Raji (cell line): ENCODE data around the gene ECE1.

Experiments used
- POLR2A ChIP-seq: IDR thresholded peaks from 2 replicates; pipeline ENCODE4 v1.6.1; 2011; ENCODE audit warnings: low read depth, low read length, control low read depth; ENCODE audit not compliant: insufficient read depth

The ECE1 gene

DNA sequence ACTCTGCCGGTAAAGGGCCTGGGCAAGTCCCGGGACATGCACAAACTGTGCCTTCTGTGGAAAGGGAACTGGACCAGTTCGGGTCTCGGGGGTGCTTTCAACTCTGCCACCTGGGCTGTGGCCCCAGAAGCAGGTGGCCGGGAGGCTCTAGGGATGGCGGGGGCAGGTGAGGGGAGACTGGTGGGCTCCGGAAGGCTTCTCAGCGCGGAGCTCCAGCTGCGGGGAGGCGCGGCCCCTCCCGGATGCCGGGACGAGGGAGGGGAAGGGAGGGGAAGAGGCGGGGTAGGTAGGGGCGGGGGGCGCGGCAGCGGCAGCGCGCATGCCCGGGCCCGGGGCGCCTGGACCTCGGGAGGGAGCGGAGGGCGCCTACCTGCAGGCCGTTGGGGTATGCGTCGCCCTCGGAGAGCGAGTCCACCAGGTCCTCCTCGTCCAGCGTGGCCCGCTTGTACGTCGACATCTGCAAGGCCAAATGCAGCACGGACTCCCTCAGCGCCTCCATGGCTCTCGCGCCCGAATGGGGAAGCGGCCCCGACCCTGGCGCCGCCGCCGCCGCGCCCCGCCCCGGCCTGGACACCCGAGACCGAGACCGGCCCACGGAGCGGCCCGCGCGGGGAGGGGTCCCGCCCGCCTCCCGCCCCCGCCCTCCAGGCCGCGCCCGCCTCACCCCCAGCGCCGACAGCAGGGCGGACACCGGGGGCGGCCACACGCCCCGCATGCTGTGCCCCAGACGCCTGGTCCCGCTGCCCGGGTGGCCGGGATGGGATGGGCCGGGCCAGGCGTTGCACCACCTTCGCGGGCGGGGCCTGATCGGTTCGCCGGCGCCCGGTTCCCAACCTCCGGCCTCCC, at the start of gene ECE1:
ECE1 (minus strand) TSS at position 764 of the 846 bp plus-strand sequence; CDS start at position 715, 49 bp downstream.
- peak; percentile 33; the same call in 1 of the 2 replicates for TF ChIP-seq POLR2A

DNA sequence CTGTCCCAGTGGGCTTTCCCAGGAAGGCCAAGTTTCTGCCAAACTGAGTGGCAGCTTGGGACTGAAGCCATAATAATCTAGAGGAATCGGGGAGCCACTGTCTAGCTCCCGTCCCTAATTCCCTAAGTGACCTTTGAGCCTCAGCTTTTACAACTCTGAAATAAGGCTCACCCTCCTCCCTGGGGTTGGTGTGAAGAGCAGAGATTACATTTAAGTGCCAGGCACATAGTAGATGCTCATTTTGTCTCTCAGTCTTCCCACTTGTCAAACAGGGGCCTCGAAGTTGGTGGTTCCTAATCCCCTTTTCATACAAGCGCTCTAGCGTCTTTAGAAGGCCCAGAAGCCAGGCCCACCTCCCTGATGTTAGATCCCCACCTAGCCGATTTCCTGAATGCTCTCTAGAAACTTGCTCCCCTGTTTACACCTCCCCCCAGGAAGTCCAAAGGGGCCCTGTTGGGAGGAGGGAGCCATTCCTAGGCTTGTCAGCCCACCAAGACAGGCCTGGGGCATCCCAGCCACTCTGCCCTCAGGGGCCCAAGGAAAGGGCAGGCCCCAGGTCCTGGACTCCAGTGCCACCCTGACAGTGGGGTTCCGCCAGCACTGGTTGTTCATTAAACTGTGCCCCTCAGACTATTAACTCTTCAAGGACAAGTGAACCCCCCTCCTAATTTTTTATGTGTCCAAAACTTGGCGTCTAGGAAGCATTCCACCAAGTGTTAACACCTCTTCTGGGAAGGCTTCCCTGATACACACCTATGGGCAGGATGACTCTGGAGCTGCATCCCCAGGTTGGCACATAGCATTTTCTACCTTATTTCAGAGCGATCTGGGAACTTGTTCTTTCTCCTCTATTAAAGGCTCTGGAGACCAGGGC, 49.3 kb upstream of the ECE1 start:
- no peak for TF ChIP-seq POLR2A

- no peak for TF ChIP-seq POLR2A
Observed at GRCh38 chr1:21338573-21339355, 48.5 kb upstream of the ECE1 start.

GRCh38 chr1:21337928-21338572, 47.8 kb upstream of the ECE1 start:
- no peak for TF ChIP-seq POLR2A

GRCh38 chr1:21337454-21337927, 47.2 kb upstream of the ECE1 start:
- no peak for TF ChIP-seq POLR2A

DNA sequence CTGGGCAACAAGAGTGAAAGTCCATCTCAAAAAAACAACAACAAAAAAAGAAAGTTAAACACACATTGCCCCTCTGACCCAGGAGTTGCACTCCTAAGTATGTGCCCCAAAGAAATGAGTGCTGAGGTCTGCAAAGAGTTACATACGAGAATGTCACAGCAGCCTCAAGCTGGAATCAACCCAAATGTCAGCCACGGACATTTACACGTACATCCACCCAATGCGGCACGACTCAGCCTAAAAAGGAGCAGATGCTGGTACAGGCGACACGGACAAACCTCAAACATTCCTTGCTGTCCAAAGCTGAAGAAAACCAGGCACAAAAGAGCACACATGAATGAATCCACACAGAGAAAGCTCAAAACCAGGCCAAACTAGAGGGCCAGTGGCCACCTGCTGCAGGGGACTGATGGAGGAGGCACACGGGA, 46.8 kb upstream of the ECE1 start:
- no peak for TF ChIP-seq POLR2A

- TF ChIP-seq POLR2A: no peak
Observed at GRCh38 chr1:21335750-21336224, 45.5 kb upstream of the ECE1 start.

DNA sequence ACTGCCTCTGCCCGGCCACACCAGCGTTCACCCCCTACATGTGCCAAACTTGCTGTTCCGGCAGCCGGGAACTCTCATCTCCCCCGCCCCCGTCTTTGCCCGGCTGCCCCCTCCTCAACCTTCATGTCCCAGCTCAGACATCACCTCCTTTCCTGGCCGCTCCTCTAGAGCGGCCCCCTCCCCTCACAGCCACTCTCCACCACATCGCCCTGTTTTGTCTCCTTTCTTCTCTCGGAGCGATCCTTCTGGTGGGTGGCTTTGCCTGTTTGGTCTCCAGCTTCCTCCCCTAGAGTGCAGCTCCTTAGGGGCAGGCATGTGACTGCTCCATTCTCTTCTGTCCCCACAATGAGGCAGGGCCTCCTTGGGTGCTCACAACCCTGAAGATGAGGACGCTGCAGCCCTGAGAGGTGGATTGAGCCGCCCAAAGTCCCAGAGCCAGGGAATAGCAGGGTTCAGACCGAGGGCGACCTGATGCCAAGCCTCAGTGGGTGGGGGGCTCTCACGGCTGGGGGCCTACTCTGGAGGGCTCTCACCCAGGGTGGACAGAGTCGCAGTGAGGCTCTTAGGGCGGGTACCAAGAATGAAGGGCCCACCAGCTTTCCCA, 44.9 kb upstream of the ECE1 start:
- no peak for TF ChIP-seq POLR2A

DNA sequence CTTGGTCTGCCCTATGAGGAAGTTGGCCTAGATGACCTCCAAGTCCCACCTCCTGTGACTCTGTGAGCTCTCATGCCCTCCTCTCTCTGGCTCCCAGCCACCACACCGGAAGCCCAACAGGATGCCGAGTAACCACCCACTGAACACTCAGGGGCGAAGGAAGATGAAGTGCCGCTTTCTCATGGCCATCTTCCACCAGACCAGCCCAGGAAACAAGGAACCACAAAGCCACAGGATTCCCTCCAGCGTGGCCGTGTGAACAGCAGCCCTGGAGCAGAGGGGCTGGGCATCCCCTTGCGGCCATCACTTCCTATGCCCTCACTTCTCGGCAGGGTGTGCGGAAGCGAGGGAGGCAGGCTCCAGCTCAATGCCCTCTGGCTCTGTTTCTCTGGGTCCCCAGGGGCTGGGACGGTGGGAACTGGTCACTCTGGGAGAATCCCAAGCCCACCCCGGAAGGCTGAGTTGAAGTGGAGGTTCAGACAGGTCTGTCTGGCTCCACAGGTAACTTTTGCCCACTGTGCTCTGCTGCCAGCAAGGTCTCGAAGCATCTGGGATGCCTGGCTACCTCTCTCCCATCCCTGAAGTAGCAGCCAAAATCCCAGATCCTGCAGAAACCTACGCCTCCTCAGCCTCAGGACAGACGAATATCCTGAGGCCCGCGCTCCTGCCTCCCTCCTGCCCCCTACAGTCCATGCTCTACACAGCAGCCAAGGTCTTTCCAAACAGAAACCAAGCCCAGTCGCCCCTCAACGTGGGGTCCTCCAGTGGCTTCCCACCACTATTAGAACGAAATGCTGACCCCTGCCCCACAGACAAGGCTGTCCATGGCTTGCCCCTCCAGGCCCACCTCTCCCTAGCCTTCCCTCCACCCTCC, 44.2 kb upstream of the ECE1 start:
- peak; percentile 48; the same call in 1 of the 2 replicates for TF ChIP-seq POLR2A

DNA sequence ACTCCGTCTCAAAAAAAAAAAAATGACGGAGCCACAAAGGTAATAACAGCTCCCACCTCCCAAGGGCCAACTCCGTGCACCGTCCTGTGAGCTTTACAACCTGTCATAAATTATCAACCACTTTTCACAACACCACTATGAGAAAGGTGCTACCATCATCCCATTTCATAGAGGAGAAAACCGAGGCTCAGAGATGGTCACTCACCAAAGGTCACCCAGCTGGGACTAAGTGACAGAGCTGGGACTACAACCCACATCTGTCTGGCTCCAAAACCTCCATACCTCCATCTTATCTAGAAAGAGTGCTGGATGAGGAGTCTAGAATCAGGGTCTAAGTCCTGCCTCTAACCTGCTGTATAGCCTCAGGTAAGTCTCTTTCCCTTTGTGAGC, 43.6 kb upstream of the ECE1 start:
- TF ChIP-seq POLR2A: no peak

DNA sequence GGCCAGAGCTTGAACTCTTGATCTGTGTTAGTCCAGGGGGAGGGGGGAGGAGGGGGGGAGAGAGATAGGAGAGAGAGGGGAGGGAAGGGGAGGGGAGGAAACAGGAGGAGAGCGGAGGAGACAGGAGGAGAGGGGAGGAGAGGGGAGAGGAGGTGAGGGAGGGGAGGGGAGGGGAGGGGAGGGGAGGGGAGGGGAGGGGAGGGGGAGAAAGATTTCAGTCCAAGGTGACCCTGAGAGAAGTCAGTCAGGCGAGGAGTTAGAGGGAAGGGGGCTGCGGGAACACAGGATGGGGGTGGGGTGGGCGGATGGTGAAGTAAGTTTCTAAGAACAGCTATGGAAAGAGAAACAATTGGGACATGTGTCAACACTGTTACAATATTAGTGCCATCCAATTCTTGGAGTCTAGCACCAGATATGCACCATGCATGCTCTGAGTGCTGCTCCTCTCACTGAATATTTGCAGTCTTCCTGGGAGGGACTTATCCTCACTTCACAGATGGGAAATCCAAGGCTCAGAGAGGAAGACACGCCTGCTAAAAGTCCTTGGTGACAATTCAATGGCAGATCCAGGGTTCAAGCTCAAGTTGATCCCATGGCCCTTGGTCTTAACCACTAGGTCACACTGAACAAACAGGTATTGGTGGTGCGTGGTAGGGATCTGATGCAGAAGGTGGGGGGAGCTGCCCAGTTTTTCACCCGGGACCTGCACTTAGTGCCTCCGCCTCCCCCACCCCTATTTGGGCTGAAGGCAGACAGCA, 42.5 kb upstream of the ECE1 start:
- no peak for TF ChIP-seq POLR2A

DNA sequence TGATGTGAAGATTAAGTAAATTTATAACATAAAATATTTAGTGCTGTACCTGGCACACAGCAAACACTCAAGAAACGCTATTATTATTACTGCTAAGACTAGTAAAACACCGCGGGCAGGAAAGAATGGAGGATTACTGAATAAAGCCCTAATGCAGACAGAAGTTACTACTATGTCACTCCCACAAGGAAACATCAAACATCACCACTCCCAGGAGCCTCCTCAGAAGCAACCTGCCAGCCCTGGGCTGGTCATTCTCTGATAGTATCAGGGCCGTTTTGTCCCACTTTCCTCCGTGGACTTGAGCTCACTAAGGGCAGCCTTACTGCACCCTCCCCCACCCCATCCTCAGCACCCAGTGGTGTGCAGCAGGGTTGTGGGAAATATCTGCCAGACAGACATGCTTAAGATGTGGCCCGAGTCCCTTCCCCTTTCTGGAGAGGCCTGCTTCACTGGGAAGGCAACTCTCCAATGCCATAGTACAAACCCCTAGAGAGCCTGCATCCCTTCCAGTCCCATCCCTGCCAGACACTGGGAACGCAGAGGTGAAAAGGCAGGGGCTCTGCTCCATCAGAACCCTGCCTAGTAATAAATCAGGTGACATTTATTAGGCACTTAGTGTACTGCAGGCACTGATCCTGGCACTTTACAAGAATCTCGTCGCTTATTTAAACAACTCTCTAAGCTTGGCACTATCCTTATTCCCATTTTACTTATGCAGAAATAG, 41.7 kb upstream of the ECE1 start:
- TF ChIP-seq POLR2A: no peak
